Ascending aorta (tissue), 2 donors: ENCODE data around the gene ELAVL4. TPM values are rescaled to one million over a fixed set of nuclear protein-coding genes. Genes with fewer than 3 reads are reported as not detected.

Experiments used
- DNase-seq, 2 donors: peaks; one replicate each; pipeline ENCODE4 v3.0.0-alpha.2; 2019; ENCODE audit warnings: low spot score in 2 of 2
- H3K27ac ChIP-seq, 2 donors: fragments of 200-600 bp; sonication (generic); one replicate each; pipeline ENCODE4 v1.5.1; 2016 to 2017; ENCODE audit warnings: mild to moderate bottlenecking in 1 of 2
- H3K27me3 ChIP-seq: fragments of 200-600 bp; sonication (generic); one replicate; pipeline ENCODE4 v1.5.1; 2017
- H3K36me3 ChIP-seq, 2 donors: fragments of 200-600 bp; sonication (generic); one replicate each; pipeline ENCODE4 v1.5.1; 2016
- H3K4me1 ChIP-seq, 2 donors: fragments of 200-600 bp; sonication (generic); one replicate each; pipeline ENCODE4 v1.5.1; 2016 to 2017; ENCODE audit warnings: mild to moderate bottlenecking in 1 of 2
- H3K4me3 ChIP-seq, 2 donors: fragments of 200-600 bp; sonication (generic); one replicate each; pipeline ENCODE4 v1.5.1; 2016 to 2017; ENCODE audit warnings: mild to moderate bottlenecking in 1 of 2
- H3K9me3 ChIP-seq, 2 donors: fragments of 200-600 bp; sonication (generic); one replicate each; pipeline ENCODE4 v1.5.1; 2016
- CTCF ChIP-seq, 3 experiments: fragments of 200-600 bp in 2 of 3; fragments of 450-650 bp in 1 of 3; sonication (generic) in 2 of 3; IDR thresholded peaks; one replicate each; pipeline ENCODE4 v1.5.1; 2016 to 2019; ENCODE audit warnings: antibody characterized with exemption in 3 of 3, mild to moderate bottlenecking in 1 of 3, moderate library complexity in 1 of 3
- intact Hi-C: fragments of 100-400 bp; cut with DNase I; formaldehyde crosslinking; loops from one replicate; pipeline ENCODE4 v1.15.1; 2023
- total RNA-seq: library from RNA; depleted of rRNA; stranded (reverse); fragments of >200 nt; gene quantifications from one replicate; pipeline ENCODE4 v1.1.0, GENCODE V29; 2016

Gene ELAVL4
- total RNA-seq, 1 donor from 2014 or later: not detected

- Histone ChIP-seq H3K4me1 (no peaks in the 10 kb centered on the region), H3K4me3 (no peak overlapping the region), H3K36me3 (no peaks in the 10 kb centered on the region), H3K9me3 (no peaks in the 10 kb centered on the region), H3K27me3 (no peaks in the 10 kb centered on the region), H3K27ac (no peak overlapping the region)
- TF ChIP-seq CTCF (IDR thresholded peaks at IDR 0.05): no peak
- intact Hi-C loops: no loop called here
- no peak for DNase-seq
Observed at GRCh38 chr1:50195205-50195604, 86.5 kb downstream of the ELAVL4 start.

GRCh38 chr1:50196081-50196480 lies 87.4 kb downstream of the ELAVL4 start:
- DNase-seq: no peak
- no peaks in the 10 kb centered on the region for H3K27me3 ChIP-seq

GRCh38 chr1:50197216-50197615 lies 88.5 kb downstream of the ELAVL4 start:
- Histone ChIP-seq H3K9me3 (no peaks in the 10 kb centered on the region), H3K27me3 (no peaks in the 10 kb centered on the region), H3K4me1 (no peaks in the 10 kb centered on the region), H3K36me3 (no peaks in the 10 kb centered on the region), H3K27ac (no peak overlapping the region), H3K4me3 (no peak overlapping the region)
- no peak for DNase-seq
- intact Hi-C loops: no loop called here
- TF ChIP-seq CTCF (IDR thresholded peaks at IDR 0.05): no peak

More at GRCh38 chr1:50196081-50196480, 87.4 kb downstream of the ELAVL4 start:
- intact Hi-C loops: no loop called here
- TF ChIP-seq CTCF (IDR thresholded peaks at IDR 0.05): no peak
- no peaks in the 10 kb centered on the region for H3K36me3 ChIP-seq
- no peak overlapping the region for H3K4me3 ChIP-seq
- no peaks in the 10 kb centered on the region for H3K4me1 ChIP-seq
- no peaks in the 10 kb centered on the region for H3K9me3 ChIP-seq
- no peak overlapping the region for H3K27ac ChIP-seq

GRCh38 chr1:50208315-50208714 lies 99.6 kb downstream of the ELAVL4 start:
- no peaks in the 10 kb centered on the region for H3K9me3 ChIP-seq
- intact Hi-C loops: no loop called here
- no peak for TF ChIP-seq CTCF (IDR thresholded peaks at IDR 0.05)
- no peaks in the 10 kb centered on the region for H3K36me3 ChIP-seq
- H3K4me3 ChIP-seq: no peak overlapping the region
- H3K4me1 ChIP-seq: no peaks in the 10 kb centered on the region
- no peak for DNase-seq
- no peak overlapping the region for H3K27ac ChIP-seq
- no peaks in the 10 kb centered on the region for H3K27me3 ChIP-seq

- Histone ChIP-seq H3K36me3 (no peaks in the 10 kb centered on the region), H3K4me3 (no peak overlapping the region), H3K4me1 (no peaks in the 10 kb centered on the region), H3K27ac (no peak overlapping the region), H3K9me3 (no peaks in the 10 kb centered on the region), H3K27me3 (no peaks in the 10 kb centered on the region)
- no peak for DNase-seq
- intact Hi-C loops: no loop called here
- TF ChIP-seq CTCF (IDR thresholded peaks at IDR 0.05): no peak
Observed at GRCh38 chr1:50208756-50209155, 100.0 kb downstream of the ELAVL4 start.

GRCh38 chr1:50209749-50210148 lies 101.0 kb downstream of the ELAVL4 start:
- no peak overlapping the region for H3K27ac ChIP-seq
- no peak for TF ChIP-seq CTCF (IDR thresholded peaks at IDR 0.05)

More at GRCh38 chr1:50209749-50210148, 101.0 kb downstream of the ELAVL4 start:
- H3K4me3 ChIP-seq: no peak overlapping the region
- no peaks in the 10 kb centered on the region for H3K9me3 ChIP-seq
- H3K36me3 ChIP-seq: no peaks in the 10 kb centered on the region
- intact Hi-C loops: no loop called here
- no peaks in the 10 kb centered on the region for H3K27me3 ChIP-seq
- no peak for DNase-seq
- H3K4me1 ChIP-seq: no peaks in the 10 kb centered on the region
